Panc1 (cell line): ENCODE measurements around the gene ART5. TPM values are rescaled to one million over a fixed set of nuclear protein-coding genes. Genes with fewer than 3 reads are reported as not detected.

ENCODE experiments used
- ATAC-seq: fragments of 200-7000 bp; cut with Tn5 transposase; 2 replicates; pipeline ENCODE4 v1.9.1; 2020; ENCODE audit warnings: mild to moderate bottlenecking, moderate library complexity
- BruUV-seq: library from RNA; stranded (reverse); fragments of 400-500 nt; replicated peaks from 2 replicates; lab custom pipeline; 2021; lab: Mats Ljungman, UMichigan
- CTCF ChIA-PET: fragments of 300-600 bp; sonication (Branson Sonifier 250); formaldehyde crosslinking; loops from one replicate; lab custom pipeline; 2022; ENCODE audit warnings: antibody characterized with exemption; lab: Charles Lee
- POLR2A ChIA-PET: fragments of 300-600 bp; sonication (Branson Sonifier 250); formaldehyde crosslinking; loops from one replicate; lab custom pipeline; 2022; ENCODE audit warnings: antibody characterized with exemption; lab: Charles Lee
- DNase-seq: peaks from one replicate; pipeline ENCODE4 v3.0.0-alpha.2; 2010; ENCODE audit warnings: low read depth, low spot score
- H3K27ac ChIP-seq: 2 replicates; pipeline ENCODE4 v1.5.1; 2011; ENCODE audit warnings: mild to moderate bottlenecking, low read length, inconsistent platforms
- H3K27me3 ChIP-seq: fragments of 200-500 bp; sonication (Bioruptor generic); 2 replicates; pipeline ENCODE4 v1.6.0; 2014; ENCODE audit warnings: low read length, inconsistent platforms; ENCODE audit not compliant: control insufficient read depth, insufficient read depth
- H3K36me3 ChIP-seq: fragments of 200-500 bp; sonication (Bioruptor generic); 2 replicates; pipeline ENCODE4 v1.5.1; 2014; ENCODE audit warnings: inconsistent platforms, mild to moderate bottlenecking, low read length, moderate library complexity; ENCODE audit not compliant: control insufficient read depth, insufficient read depth
- H3K4me1 ChIP-seq: 2 replicates; pipeline ENCODE4 v1.5.1; 2011; ENCODE audit warnings: inconsistent platforms, mild to moderate bottlenecking, low read length, moderate library complexity; ENCODE audit not compliant: control insufficient read depth, insufficient read depth
- H3K4me3 ChIP-seq, 2 experiments: 2 replicates each; pipeline ENCODE4 v1.5.1; 2011 to 2012; ENCODE audit warnings: low read depth in 2 of 2, low read length in 2 of 2, mild to moderate bottlenecking in 2 of 2, inconsistent platforms in 1 of 2, moderate library complexity in 1 of 2
- H3K9me3 ChIP-seq: fragments of 200-500 bp; sonication (Bioruptor generic); 2 replicates; pipeline ENCODE4 v1.5.1; 2014; ENCODE audit warnings: low read depth, mild to moderate bottlenecking, inconsistent platforms, low read length, moderate library complexity; ENCODE audit not compliant: control insufficient read depth, insufficient read depth
- POLR2AphosphoS5 ChIP-seq: IDR thresholded peaks from 2 replicates; pipeline ENCODE4 v1.6.1; 2012; ENCODE audit warnings: mild to moderate bottlenecking, low read depth, low read length, moderate library complexity
- SIN3A ChIP-seq: IDR thresholded peaks from 2 replicates; pipeline ENCODE4 v1.6.1; 2012; ENCODE audit warnings: low read depth, mild to moderate bottlenecking, low read length, moderate library complexity, borderline replicate concordance; ENCODE audit not compliant: insufficient read depth
- TCF7L2 ChIP-seq: IDR thresholded peaks from 2 replicates; pipeline ENCODE4 v1.6.1; 2011; ENCODE audit warnings: mild to moderate bottlenecking, low read depth, low read length, inconsistent platforms
- in situ Hi-C: cut with HindIII; loops from 2 replicates; pipeline ENCODE4 v1.10.0; 2016; ENCODE audit warnings: low sequenced_read_pairs, low pct_unique_long_range_greater_than_20kb
- intact Hi-C: fragments of 100-400 bp; cut with micrococcal nuclease; formaldehyde crosslinking; loops from one replicate; pipeline ENCODE4 v1.10.0; 2022; ENCODE audit not compliant: unreplicated experiment
- total RNA-seq: library from RNA; stranded (reverse); gene quantifications from one replicate; pipeline ENCODE4 v1.2.1, GENCODE V29; 2021; ENCODE audit not compliant: unreplicated experiment
- TF ChIP-seq, protein P1 (sequence below): fragments of 450-650 bp; IDR thresholded peaks from 2 replicates; pipeline ENCODE4 v1.5.1; 2017; ENCODE audit warnings: mild to moderate bottlenecking
- TF ChIP-seq, protein P2 (sequence below), 2 experiments: IDR thresholded peaks; 2 replicates each; pipeline ENCODE4 v1.6.1; 2011 to 2012; ENCODE audit warnings: low read depth in 2 of 2, control low read depth in 1 of 2, low read length in 1 of 2, mild to moderate bottlenecking in 1 of 2, moderate library complexity in 1 of 2; ENCODE audit not compliant: insufficient read depth in 1 of 2

ART5 gene
- total RNA-seq, 1 experiment from 2014 or later, result 12.8 TPM

DNA sequence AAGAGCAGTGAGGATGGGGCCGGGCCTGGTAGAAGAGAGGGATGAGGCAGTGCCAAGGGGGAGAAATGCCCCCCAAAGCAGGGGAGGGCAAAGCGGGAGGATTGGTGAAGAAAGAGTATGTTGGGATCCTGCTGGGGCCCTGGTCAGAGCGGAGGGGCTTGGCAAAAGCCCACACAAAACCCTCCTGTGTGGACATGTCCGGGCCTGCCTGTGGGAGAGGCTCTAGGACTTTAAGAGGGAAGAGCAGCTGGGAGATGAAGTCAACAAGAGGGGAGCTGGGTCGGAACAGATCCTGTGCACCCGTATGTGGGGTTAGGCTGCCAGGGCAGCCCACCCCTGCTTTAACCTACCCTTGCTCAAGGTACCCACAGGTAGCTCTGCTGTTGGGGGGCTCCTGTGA lies 25.8 kb downstream of the ART5 start:
- no peak for TF ChIP-seq POLR2AphosphoS5
- TF ChIP-seq, protein P1, sequence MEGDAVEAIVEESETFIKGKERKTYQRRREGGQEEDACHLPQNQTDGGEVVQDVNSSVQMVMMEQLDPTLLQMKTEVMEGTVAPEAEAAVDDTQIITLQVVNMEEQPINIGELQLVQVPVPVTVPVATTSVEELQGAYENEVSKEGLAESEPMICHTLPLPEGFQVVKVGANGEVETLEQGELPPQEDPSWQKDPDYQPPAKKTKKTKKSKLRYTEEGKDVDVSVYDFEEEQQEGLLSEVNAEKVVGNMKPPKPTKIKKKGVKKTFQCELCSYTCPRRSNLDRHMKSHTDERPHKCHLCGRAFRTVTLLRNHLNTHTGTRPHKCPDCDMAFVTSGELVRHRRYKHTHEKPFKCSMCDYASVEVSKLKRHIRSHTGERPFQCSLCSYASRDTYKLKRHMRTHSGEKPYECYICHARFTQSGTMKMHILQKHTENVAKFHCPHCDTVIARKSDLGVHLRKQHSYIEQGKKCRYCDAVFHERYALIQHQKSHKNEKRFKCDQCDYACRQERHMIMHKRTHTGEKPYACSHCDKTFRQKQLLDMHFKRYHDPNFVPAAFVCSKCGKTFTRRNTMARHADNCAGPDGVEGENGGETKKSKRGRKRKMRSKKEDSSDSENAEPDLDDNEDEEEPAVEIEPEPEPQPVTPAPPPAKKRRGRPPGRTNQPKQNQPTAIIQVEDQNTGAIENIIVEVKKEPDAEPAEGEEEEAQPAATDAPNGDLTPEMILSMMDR, result no peak

DNA sequence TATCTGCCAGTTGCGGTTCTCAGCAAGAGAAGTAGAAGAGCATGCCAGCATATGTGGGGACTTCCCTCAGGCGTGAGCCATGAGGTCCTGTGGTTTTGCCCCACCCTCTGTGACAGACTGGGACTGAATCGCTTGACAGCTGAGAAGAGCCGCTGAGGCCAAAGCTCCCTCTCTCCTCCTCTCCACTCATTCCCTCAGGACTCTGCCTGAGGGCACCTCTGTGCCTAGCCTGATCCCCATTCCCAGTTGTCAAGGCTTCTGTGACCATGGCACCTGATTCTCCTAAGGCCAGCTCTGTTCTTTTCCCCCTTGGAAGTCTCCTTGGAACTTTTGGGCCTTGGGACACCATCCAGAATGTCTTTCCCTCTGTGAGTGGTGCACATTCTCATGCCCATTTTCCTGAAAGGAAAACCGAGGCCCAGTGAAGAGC lies 27.0 kb downstream of the ART5 start:
- Histone ChIP-seq H3K4me3 (no peak overlapping the region), H3K27me3 (0 out of 2 replicates have a peak, but pooled peaks cover 2% of the 10 kb centered on the region), H3K9me3 (peaks cover 5% of the 10 kb centered on the region; the same call in 1 of the 2 replicates), H3K36me3 (no peaks in the 10 kb centered on the region), H3K4me1 (no peaks in the 10 kb centered on the region), H3K27ac (no peak overlapping the region)
- no peak for TF ChIP-seq POLR2AphosphoS5
- intact Hi-C loops, result no loop called here
- ATAC-seq (no peak), DNase-seq (no peak)
- ChIA-PET POLR2A (no interaction called here), CTCF (no interaction called here)
- in situ Hi-C loops, result no loop called here
- BruUV-seq, result no TSS peak

More for the DNA sequence above, 25.8 kb downstream of the ART5 start:
- Histone ChIP-seq H3K36me3 (no peaks in the 10 kb centered on the region), H3K4me3 (no peak overlapping the region), H3K27ac (no peak overlapping the region), H3K27me3 (0 out of 2 replicates have a peak, but pooled peaks cover 2% of the 10 kb centered on the region), H3K4me1 (no peaks in the 10 kb centered on the region), H3K9me3 (peaks cover 5% of the 10 kb centered on the region; the same call in 1 of the 2 replicates)
- POLR2A ChIA-PET, result no interaction called here
- CTCF ChIA-PET, result interaction anchor here (0.6 kb wide), 1 partner anchor 66 kb away, joined by 3 read pairs; no protein-coding TSS in a partner anchor
- BruUV-seq, result no TSS peak
- intact Hi-C loops, result no loop called here
- no peak for DNase-seq
- ATAC-seq, result no peak
- in situ Hi-C loops, result no loop called here

DNA sequence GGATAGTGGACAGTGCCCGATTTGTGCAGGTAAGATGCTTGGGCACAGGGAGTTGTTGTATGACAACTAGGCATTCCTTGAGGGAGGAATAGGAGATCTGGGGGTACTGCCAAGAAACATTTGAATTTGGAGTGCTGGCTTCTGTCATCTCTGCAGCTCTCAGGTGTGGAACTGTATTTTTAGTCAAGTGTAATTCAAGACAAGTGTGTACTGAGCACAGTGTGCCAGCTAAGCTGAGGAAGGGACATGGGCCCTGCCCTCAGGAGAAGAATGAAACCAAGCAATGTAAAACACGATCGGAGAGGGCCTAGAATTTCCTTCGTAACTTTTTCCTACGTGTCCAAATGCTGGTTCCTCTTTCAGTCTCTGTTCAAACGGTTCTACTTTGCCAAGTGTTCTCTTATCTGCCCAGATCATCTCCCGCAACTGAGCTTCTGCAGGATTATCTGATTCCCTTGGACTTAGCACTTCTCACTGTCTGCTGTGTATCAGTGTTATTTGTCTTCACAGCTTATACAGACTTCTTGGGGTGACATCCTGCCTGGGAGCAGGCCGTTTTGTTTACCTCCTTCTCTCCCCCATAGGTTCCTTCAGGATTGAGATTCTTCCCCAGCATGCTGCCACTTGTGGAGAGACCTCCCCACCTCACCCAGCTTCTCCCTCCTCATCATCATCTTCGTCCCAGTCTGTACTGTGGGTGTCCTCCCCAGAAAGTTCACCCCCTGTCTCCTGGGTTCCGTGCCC lies 27.6 kb downstream of the ART5 start:
- intact Hi-C loops (no loop called here), in situ Hi-C loops (no loop called here)
- ATAC-seq (no peak), DNase-seq (no peak)
- H3K4me3 ChIP-seq, result no peak overlapping the region
- no peaks in the 10 kb centered on the region for H3K4me1 ChIP-seq
- 0 out of 2 replicates have a peak, but pooled peaks cover 2% of the 10 kb centered on the region for H3K27me3 ChIP-seq
- BruUV-seq, result no TSS peak
- CTCF ChIA-PET, result no interaction called here
- POLR2A ChIA-PET, result no interaction called here
- H3K27ac ChIP-seq, result no peak overlapping the region
- TF ChIP-seq POLR2AphosphoS5 (no peak), SIN3A (no peak), TCF7L2 (no peak)
- TF ChIP-seq, protein P2, sequence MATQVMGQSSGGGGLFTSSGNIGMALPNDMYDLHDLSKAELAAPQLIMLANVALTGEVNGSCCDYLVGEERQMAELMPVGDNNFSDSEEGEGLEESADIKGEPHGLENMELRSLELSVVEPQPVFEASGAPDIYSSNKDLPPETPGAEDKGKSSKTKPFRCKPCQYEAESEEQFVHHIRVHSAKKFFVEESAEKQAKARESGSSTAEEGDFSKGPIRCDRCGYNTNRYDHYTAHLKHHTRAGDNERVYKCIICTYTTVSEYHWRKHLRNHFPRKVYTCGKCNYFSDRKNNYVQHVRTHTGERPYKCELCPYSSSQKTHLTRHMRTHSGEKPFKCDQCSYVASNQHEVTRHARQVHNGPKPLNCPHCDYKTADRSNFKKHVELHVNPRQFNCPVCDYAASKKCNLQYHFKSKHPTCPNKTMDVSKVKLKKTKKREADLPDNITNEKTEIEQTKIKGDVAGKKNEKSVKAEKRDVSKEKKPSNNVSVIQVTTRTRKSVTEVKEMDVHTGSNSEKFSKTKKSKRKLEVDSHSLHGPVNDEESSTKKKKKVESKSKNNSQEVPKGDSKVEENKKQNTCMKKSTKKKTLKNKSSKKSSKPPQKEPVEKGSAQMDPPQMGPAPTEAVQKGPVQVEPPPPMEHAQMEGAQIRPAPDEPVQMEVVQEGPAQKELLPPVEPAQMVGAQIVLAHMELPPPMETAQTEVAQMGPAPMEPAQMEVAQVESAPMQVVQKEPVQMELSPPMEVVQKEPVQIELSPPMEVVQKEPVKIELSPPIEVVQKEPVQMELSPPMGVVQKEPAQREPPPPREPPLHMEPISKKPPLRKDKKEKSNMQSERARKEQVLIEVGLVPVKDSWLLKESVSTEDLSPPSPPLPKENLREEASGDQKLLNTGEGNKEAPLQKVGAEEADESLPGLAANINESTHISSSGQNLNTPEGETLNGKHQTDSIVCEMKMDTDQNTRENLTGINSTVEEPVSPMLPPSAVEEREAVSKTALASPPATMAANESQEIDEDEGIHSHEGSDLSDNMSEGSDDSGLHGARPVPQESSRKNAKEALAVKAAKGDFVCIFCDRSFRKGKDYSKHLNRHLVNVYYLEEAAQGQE (IDR thresholded peaks at IDR 0.05; ENCODE audit: insufficient read depth in 1 of 2, low read depth in 2 of 2, low read length in 1 of 2), result no peak
- TF ChIP-seq, protein P1, result no peak
- H3K9me3 ChIP-seq, result peaks cover 5% of the 10 kb centered on the region; the same call in 1 of the 2 replicates
- no peaks in the 10 kb centered on the region for H3K36me3 ChIP-seq
